ENCODE results near the gene FUNDC2.

DNA sequence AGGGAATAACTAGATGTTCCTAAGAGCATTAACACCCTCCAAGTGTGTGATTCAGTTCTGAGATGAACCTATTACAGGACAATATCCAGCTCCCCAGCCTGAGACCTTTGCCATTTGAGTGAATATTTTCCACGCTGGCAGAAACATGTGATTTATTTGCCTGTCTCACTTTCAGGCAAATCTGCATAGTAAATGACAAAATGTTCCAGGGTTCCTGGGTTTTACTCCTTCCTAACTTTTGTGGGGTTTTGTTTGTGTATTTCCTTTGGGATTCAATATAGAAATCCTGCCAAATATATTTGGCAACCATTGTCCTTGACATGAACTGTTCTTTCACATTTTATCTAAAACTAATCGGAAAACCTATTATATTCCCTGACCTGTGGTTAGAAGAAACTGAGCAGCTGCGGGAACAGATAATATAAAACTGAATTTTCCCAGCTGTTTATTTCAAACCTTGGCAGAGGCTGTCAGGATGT lies 16.6 kb upstream of the FUNDC2 start:
- no peak for TF ChIP-seq HDAC2 (IDR thresholded peaks at IDR 0.05)
- TF ChIP-seq, protein P1, sequence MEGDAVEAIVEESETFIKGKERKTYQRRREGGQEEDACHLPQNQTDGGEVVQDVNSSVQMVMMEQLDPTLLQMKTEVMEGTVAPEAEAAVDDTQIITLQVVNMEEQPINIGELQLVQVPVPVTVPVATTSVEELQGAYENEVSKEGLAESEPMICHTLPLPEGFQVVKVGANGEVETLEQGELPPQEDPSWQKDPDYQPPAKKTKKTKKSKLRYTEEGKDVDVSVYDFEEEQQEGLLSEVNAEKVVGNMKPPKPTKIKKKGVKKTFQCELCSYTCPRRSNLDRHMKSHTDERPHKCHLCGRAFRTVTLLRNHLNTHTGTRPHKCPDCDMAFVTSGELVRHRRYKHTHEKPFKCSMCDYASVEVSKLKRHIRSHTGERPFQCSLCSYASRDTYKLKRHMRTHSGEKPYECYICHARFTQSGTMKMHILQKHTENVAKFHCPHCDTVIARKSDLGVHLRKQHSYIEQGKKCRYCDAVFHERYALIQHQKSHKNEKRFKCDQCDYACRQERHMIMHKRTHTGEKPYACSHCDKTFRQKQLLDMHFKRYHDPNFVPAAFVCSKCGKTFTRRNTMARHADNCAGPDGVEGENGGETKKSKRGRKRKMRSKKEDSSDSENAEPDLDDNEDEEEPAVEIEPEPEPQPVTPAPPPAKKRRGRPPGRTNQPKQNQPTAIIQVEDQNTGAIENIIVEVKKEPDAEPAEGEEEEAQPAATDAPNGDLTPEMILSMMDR (IDR thresholded peaks at IDR 0.05) = no peak
- no peak for TF ChIP-seq POLR2A (IDR thresholded peaks at IDR 0.05; ENCODE audit: low read length)
- no peak for TF ChIP-seq RCOR1 (IDR thresholded peaks at IDR 0.05; ENCODE audit: low read depth, low read length)
- TF ChIP-seq ZC3H11A (IDR thresholded peaks at IDR 0.05) = no peak
